Gastrocnemius medialis (tissue), 4 donors: ENCODE data around the gene HIVEP1.

ENCODE experiments used
- CTCF ChIP-seq, 5 experiments: fragments of 450-650 bp in 3 of 5; fragments of 200-600 bp in 2 of 5; sonication (generic) in 2 of 5; IDR thresholded peaks in 4 of 5; conservative IDR thresholded peaks in 1 of 5; 1 replicate in 4 of 5; 2 replicates in 1 of 5; pipeline ENCODE4 v1.5.1; 2016 to 2019; ENCODE audit warnings: antibody characterized with exemption in 5 of 5, mild to moderate bottlenecking in 3 of 5, moderate library complexity in 3 of 5
- POLR2A ChIP-seq, 2 donors: fragments of 450-650 bp; IDR thresholded peaks; one replicate each; pipeline ENCODE4 v1.6.1; 2017; ENCODE audit warnings: antibody characterized with exemption in 2 of 2, mild to moderate bottlenecking in 2 of 2, moderate library complexity in 2 of 2

DNA sequence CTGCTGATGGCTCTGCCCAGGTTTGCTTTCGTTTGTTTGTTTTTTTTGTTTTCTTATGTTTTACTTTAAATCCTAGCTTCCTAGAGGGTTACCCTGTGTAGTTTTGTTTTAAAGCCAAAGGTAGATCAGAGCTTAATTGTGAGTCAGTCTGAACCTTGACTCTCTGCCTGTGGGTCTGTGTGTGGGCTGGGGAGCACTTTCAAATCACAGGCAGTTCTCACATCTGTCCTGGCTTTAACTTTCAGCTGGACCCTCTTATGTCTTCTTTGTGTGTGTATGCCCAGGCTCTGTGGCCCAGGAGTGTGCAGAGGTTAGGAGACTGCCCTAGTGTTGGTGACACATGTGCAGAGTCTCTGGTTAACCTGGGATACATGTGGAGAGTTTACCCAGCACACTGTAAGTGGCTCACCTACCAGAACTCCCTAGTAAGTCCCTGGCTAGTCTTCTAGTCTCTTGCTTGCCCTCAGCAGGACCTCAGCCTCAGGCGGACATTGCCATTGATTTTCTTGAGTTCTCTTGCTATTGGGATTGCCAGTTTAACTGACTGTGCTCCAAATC is 19.0 kb downstream of the HIVEP1 start:
- no peak for TF ChIP-seq CTCF (IDR thresholded peaks at IDR 0.05 in 4 of 5, conservative IDR thresholded peaks at IDR 0.05 in 1 of 5)
- TF ChIP-seq POLR2A (IDR thresholded peaks at IDR 0.05) = no peak
